ENCODE data around the gene FRMD8. TPM values are rescaled to one million over a fixed set of nuclear protein-coding genes. Genes with fewer than 3 reads are reported as not detected.
A peak's percentile ranks its signal among the peaks of the same experiment; 100 is the strongest.

The FRMD8 gene
- total RNA-seq, 1 experiment from 2014 or later, result 68.3 TPM

GRCh38 chr11:65438257-65439151 is 52.1 kb downstream of the FRMD8 start:
- Histone ChIP-seq H3K9me2 (replicated peaks; ENCODE audit: low read length) (no peaks in the 10 kb centered on the region), H3K27me3 (ENCODE audit: low read length) (no peaks in the 10 kb centered on the region), H3K36me3 (ENCODE audit: low read depth, low read length) (peaks cover 30% of the 10 kb centered on the region), H3K9ac (ENCODE audit: low read length) (no peak overlapping the region), H2AFZ (ENCODE audit: low read length) (no peak overlapping the region), H3K27ac (ENCODE audit: low read length) (no peak overlapping the region), H3K4me1 (ENCODE audit: insufficient read depth, low read length) (no peaks in the 10 kb centered on the region), H3K4me2 (ENCODE audit: low read length) (no peak overlapping the region), H3K4me3 (ENCODE audit: low read length) (no peak overlapping the region), H4K20me1 (ENCODE audit: low read length) (peaks cover 14% of the 10 kb centered on the region; the same call in 1 of the 2 replicates), H3F3A (ENCODE audit: low read length, unreplicated experiment) (peaks cover 34% of the 10 kb centered on the region), H3K79me2 (ENCODE audit: low read length) (peaks cover 26% of the 10 kb centered on the region; the same call in 1 of the 2 replicates), H3K9me3 (ENCODE audit: low read length) (no peaks in the 10 kb centered on the region)
- ChIA-PET CTCF (no interaction called here), POLR2A (ENCODE audit: unreplicated experiment) (no interaction called here)
- intact Hi-C loops (cut with micrococcal nuclease), result no loop called here
- TF ChIP-seq, protein P1, sequence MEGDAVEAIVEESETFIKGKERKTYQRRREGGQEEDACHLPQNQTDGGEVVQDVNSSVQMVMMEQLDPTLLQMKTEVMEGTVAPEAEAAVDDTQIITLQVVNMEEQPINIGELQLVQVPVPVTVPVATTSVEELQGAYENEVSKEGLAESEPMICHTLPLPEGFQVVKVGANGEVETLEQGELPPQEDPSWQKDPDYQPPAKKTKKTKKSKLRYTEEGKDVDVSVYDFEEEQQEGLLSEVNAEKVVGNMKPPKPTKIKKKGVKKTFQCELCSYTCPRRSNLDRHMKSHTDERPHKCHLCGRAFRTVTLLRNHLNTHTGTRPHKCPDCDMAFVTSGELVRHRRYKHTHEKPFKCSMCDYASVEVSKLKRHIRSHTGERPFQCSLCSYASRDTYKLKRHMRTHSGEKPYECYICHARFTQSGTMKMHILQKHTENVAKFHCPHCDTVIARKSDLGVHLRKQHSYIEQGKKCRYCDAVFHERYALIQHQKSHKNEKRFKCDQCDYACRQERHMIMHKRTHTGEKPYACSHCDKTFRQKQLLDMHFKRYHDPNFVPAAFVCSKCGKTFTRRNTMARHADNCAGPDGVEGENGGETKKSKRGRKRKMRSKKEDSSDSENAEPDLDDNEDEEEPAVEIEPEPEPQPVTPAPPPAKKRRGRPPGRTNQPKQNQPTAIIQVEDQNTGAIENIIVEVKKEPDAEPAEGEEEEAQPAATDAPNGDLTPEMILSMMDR (conservative IDR thresholded peaks at IDR 0.05; ENCODE audit: low read depth, low read length), result no peak
- no peak for TF ChIP-seq EZH2phosphoT487 (IDR thresholded peaks at IDR 0.05; ENCODE audit: borderline replicate concordance, low read length)
- no peak for TF ChIP-seq EZH2 (IDR thresholded peaks at IDR 0.05; ENCODE audit: low read length, unreplicated experiment)
- no peak for ATAC-seq
- no TSS peak for BruUV-seq (replicated peaks)
- no peak for DNase-seq

- Histone ChIP-seq H3K4me1 (ENCODE audit: insufficient read depth, low read length) (no peaks in the 10 kb centered on the region), H3F3A (ENCODE audit: low read length, unreplicated experiment) (peaks cover 31% of the 10 kb centered on the region), H3K27ac (ENCODE audit: low read length) (no peak overlapping the region), H3K4me2 (ENCODE audit: low read length) (no peak overlapping the region), H4K20me1 (ENCODE audit: low read length) (peaks cover 12% of the 10 kb centered on the region; the same call in 1 of the 2 replicates), H3K36me3 (ENCODE audit: low read depth, low read length) (peaks cover 22% of the 10 kb centered on the region), H3K9me2 (replicated peaks; ENCODE audit: low read length) (no peaks in the 10 kb centered on the region), H2AFZ (ENCODE audit: low read length) (no peak overlapping the region), H3K9ac (ENCODE audit: low read length) (no peak overlapping the region), H3K79me2 (ENCODE audit: low read length) (peaks cover 19% of the 10 kb centered on the region; the same call in 1 of the 2 replicates), H3K4me3 (ENCODE audit: low read length) (no peak overlapping the region), H3K9me3 (ENCODE audit: low read length) (no peaks in the 10 kb centered on the region), H3K27me3 (ENCODE audit: low read length) (no peaks in the 10 kb centered on the region)
- ChIA-PET CTCF (no interaction called here), POLR2A (ENCODE audit: unreplicated experiment) (no interaction called here)
- BruUV-seq (replicated peaks), result TSS peak; percentile 1
- ATAC-seq (no peak), DNase-seq (peak; percentile 11)
- no peak for TF ChIP-seq EZH2phosphoT487 (IDR thresholded peaks at IDR 0.05; ENCODE audit: borderline replicate concordance, low read length)
- TF ChIP-seq, protein P1 (conservative IDR thresholded peaks at IDR 0.05; ENCODE audit: low read depth, low read length), result no peak
- no peak for TF ChIP-seq EZH2 (IDR thresholded peaks at IDR 0.05; ENCODE audit: low read length, unreplicated experiment)
- intact Hi-C loops (cut with micrococcal nuclease), result no loop called here
Observed at GRCh38 chr11:65439331-65440181, 53.1 kb downstream of the FRMD8 start.
